Stomach (tissue), 9 donors: ENCODE results near the gene LIPG. TPM values are rescaled to one million over a fixed set of nuclear protein-coding genes. Genes with fewer than 3 reads are reported as not detected.

Experiments used
- DNase-seq, 2 donors: peaks; one replicate each; pipeline versions ENCODE4 v3.0.0 to v3.0.0-alpha.2; 2013 to 2019
- H3K27ac ChIP-seq, 5 donors: fragments of 200-600 bp in 4 of 5; sonication (generic) in 4 of 5; one replicate each; pipeline ENCODE4 v1.5.1; 2013 to 2019; ENCODE audit warnings: mild to moderate bottlenecking in 1 of 5, moderate library complexity in 1 of 5
- H3K27me3 ChIP-seq, 3 donors: fragments of 200-600 bp; sonication (generic); one replicate each; pipeline ENCODE4 v1.5.1; 2017 to 2019; ENCODE audit warnings: mixed run types in 1 of 3
- H3K36me3 ChIP-seq, 4 donors: fragments of 200-600 bp; sonication (generic); 1 replicate in 3 of 4; 2 replicates in 1 of 4; pipeline ENCODE4 v1.5.1; 2016 to 2019
- H3K4me1 ChIP-seq, 4 donors: fragments of 200-600 bp; sonication (generic); one replicate each; pipeline ENCODE4 v1.5.1; 2016 to 2019
- H3K4me3 ChIP-seq, 4 donors: fragments of 200-600 bp; sonication (generic) in 3 of 4; one replicate each; pipeline ENCODE4 v1.5.1; 2016 to 2019; ENCODE audit warnings: mild to moderate bottlenecking in 1 of 4
- H3K9me3 ChIP-seq, 4 donors: fragments of 200-600 bp; sonication (generic); one replicate each; pipeline ENCODE4 v1.5.1; 2016 to 2019
- EP300 ChIP-seq: sonication (generic); formaldehyde crosslinking; IDR thresholded peaks from one replicate; pipeline ENCODE4 v1.6.1; 2017; ENCODE audit warnings: antibody characterized with exemption
- POLR2A ChIP-seq, 4 donors: fragments of 450-650 bp; IDR thresholded peaks; one replicate each; pipeline ENCODE4 v1.6.1; 2016; ENCODE audit warnings: antibody characterized with exemption in 4 of 4, control low read depth in 2 of 4, mild to moderate bottlenecking in 1 of 4, moderate library complexity in 1 of 4
- POLR2AphosphoS5 ChIP-seq, 3 donors: sonication (generic); formaldehyde crosslinking; IDR thresholded peaks; one replicate each; pipeline ENCODE4 v1.6.1; 2016; ENCODE audit warnings: antibody characterized with exemption in 3 of 3
- WGBS, 5 donors: extraction: QIAGEN DNeasy Blood & Tissue Kit in 3 of 5; methylation state at CpG; one replicate each; pipeline versions ENCODE4 v1.1.5 to v1.1.7; 2013 to 2018; 5-methylcytosine and 5-hydroxymethylcytosine counted together
- intact Hi-C: fragments of 100-400 bp; cut with DNase I; formaldehyde crosslinking; loops from one replicate; pipeline ENCODE4 v1.15.1; 2023; ENCODE audit warnings: low total_unique reads
- polyA plus RNA-seq, 3 donors: library from polyadenylated mRNA; stranded (reverse); fragments of 200-250 nt; gene quantifications; one replicate each; pipeline ENCODE4 v1.2.3, GENCODE V29; 2013
- total RNA-seq, 5 donors: library from RNA; depleted of rRNA; stranded (reverse); fragments of >200 nt; gene quantifications; one replicate each; pipeline versions ENCODE4 v1.1.0 to v1.2.3, GENCODE V29; 2014 to 2016
- TF ChIP-seq, protein P1 (sequence below), 7 experiments: fragments of 450-650 bp in 4 of 7; fragments of 200-600 bp in 3 of 7; sonication (generic) in 3 of 7; IDR thresholded peaks; one replicate each; pipeline ENCODE4 v1.5.1; 2016 to 2019; ENCODE audit warnings: antibody characterized with exemption in 7 of 7, control low read depth in 2 of 7, mild to moderate bottlenecking in 1 of 7
- donor health status: healthy with polysubstance abuse.
- donor health status: Bipolar disorder and iron deficiency.
- donor health status: healthy.

Gene LIPG
- total and polyA plus RNA-seq, 8 donors = 0.76 to 6.2 (median 3.2) TPM

DNA sequence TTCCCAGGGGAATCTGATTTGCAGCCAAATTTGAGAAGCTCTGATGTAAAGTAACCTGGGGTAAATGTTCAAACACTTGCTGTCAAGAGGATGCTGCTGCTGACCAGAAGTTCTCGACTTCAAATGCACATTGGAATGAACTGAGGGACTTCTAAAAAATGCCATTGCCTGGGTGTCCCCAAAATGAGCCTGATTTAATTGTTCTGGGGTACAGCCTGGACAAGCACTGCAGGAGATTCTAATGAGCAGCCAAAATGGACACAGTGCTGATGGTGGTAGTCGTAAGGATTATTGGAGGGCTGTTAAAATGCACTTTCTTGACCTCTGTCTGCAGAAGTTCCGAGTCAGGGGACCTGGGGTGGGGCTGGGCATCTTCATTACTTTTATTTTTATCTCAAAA, 49.5 kb downstream of the LIPG start:
- TF ChIP-seq EP300 = no peak
- TF ChIP-seq, protein P1, sequence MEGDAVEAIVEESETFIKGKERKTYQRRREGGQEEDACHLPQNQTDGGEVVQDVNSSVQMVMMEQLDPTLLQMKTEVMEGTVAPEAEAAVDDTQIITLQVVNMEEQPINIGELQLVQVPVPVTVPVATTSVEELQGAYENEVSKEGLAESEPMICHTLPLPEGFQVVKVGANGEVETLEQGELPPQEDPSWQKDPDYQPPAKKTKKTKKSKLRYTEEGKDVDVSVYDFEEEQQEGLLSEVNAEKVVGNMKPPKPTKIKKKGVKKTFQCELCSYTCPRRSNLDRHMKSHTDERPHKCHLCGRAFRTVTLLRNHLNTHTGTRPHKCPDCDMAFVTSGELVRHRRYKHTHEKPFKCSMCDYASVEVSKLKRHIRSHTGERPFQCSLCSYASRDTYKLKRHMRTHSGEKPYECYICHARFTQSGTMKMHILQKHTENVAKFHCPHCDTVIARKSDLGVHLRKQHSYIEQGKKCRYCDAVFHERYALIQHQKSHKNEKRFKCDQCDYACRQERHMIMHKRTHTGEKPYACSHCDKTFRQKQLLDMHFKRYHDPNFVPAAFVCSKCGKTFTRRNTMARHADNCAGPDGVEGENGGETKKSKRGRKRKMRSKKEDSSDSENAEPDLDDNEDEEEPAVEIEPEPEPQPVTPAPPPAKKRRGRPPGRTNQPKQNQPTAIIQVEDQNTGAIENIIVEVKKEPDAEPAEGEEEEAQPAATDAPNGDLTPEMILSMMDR (IDR thresholded peaks at IDR 0.05) = no peak
- TF ChIP-seq POLR2A (IDR thresholded peaks at IDR 0.05) = no peak
- TF ChIP-seq POLR2AphosphoS5 (IDR thresholded peaks at IDR 0.05) = no peak
- Histone ChIP-seq H3K36me3 (no peaks in the 10 kb centered on the region), H3K4me3 (no peak overlapping the region), H3K9me3 (no peaks in the 10 kb centered on the region), H3K27me3 (no peaks in the 10 kb centered on the region), H3K4me1 (no peaks in the 10 kb centered on the region), H3K27ac (no peak overlapping the region)
- intact Hi-C loops = no loop called here
- no peak for DNase-seq
- 82 to 94% (median 87%) methylated on average over 3 of the region's 3 CpGs for WGBS, 5 donors

DNA sequence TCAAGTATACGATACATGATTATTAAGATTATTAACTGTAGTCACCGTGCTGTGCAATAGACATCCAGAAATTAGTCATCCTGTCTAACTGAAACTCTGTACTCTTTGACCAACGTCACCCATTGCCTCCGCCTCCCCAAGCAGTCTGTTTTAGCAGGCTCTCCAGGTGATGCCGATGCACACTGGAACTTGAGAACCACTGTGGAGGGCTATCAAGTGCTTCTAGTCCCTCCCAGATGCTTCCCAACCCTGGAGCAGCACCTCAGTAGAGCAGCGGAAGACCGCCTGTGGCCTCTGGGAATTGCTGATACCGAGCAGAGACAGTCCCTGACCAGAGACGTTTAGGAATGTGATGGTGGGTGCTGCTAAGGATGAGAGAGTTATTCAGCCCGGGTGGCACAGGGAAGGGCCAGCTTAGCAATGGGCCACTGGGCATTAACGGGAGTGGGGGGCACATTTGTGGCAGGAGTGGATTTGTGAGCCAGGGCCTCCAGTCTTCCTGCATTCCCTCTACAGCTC, 50.7 kb downstream of the LIPG start:
- WGBS, 5 donors = 72 to 81% (median 74%) methylated on average over 11 of the region's 11 CpGs
- no peak for DNase-seq
- Histone ChIP-seq H3K9me3 (no peaks in the 10 kb centered on the region), H3K36me3 (no peaks in the 10 kb centered on the region), H3K27me3 (no peaks in the 10 kb centered on the region), H3K27ac (no peak overlapping the region), H3K4me3 (no peak overlapping the region), H3K4me1 (peaks cover 0 to 3% (median 0%) of the 10 kb centered on the region in 4 donors)
- no peak for TF ChIP-seq POLR2A (IDR thresholded peaks at IDR 0.05)
- TF ChIP-seq, protein P1 (IDR thresholded peaks at IDR 0.05) = no peak
- TF ChIP-seq POLR2AphosphoS5 (IDR thresholded peaks at IDR 0.05) = no peak
- no peak for TF ChIP-seq EP300
- intact Hi-C loops = no loop called here

DNA sequence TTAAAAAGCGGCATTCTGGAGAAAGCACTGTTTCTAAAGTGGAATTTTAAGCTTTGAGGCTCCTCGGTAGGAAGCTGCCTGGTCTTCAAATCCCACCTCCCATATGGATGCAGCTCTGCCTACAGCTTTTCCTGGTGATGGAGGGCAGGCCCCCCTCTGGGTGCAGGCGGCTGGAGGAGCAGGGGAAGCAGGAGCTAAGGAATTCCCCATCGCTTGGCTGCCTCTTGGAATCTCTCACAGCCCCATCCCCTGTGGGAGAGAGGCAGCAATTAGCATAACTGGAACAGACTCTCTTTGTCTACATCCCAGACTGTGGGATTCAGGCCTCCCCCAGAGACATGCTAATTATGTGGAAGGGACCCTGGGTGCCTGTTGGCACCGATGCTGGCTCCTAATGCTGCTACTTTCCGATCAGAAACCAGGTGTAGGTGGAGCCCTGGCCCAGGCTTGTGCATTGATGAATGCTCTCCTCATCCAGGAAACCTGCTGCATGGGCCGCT, 51.3 kb downstream of the LIPG start:
- Histone ChIP-seq H3K27me3 (no peaks in the 10 kb centered on the region), H3K4me1 (peaks cover 0 to 9% (median 2%) of the 10 kb centered on the region in 4 donors), H3K9me3 (no peaks in the 10 kb centered on the region), H3K36me3 (no peaks in the 10 kb centered on the region), H3K4me3 (no peak overlapping the region), H3K27ac (no peak overlapping the region)
- no peak for TF ChIP-seq POLR2A (IDR thresholded peaks at IDR 0.05)
- no peak for TF ChIP-seq EP300
- TF ChIP-seq, protein P1 (IDR thresholded peaks at IDR 0.05) = no peak
- no peak for TF ChIP-seq POLR2AphosphoS5 (IDR thresholded peaks at IDR 0.05)
- 59 to 66% (median 62%) methylated on average over 7 of the region's 7 CpGs for WGBS, 5 donors
- peak in 1 of 2 donors; percentile 47 for DNase-seq
- intact Hi-C loops = no loop called here

DNA sequence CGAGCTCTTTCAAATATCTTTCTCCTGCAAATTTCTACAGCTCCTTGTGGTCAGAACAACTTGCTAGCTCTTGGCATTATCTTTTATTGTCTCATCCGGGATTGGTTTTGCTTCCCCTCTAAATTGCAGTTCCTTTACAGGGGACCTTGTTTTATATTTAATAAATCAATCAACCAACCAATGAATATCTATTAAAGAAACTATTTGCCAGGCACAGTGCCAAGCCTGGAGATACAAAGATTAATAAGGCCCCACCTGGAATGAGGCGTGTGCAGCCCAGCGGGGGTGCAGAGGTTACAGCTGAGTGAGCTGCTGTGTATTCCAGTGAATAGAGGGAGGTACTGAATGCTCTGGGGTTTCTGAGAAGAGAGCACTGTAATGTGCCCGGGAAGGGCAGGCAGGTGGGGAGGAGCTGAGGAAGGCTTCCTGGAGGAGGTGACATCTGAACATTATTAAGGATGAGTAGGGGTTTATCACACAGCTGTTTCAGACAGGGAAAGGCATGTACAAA, 51.8 kb downstream of the LIPG start:
- 29 to 47% (median 40%) methylated on average over 5 of the region's 5 CpGs for WGBS, 5 donors
- peak in 1 of 2 donors; percentile 60 for DNase-seq
- Histone ChIP-seq H3K9me3 (no peaks in the 10 kb centered on the region), H3K4me1 (peaks cover 0 to 9% (median 3%) of the 10 kb centered on the region in 4 donors), H3K27ac (no peak overlapping the region), H3K36me3 (no peaks in the 10 kb centered on the region), H3K27me3 (no peaks in the 10 kb centered on the region), H3K4me3 (no peak overlapping the region)
- no peak for TF ChIP-seq POLR2A (IDR thresholded peaks at IDR 0.05)
- intact Hi-C loops = no loop called here
